GM12864 (cell line): Measurements from ENCODE around the gene PEAK1.

ENCODE experiments used
- DNase-seq: peaks from one replicate; pipeline ENCODE4 v3.0.0-alpha.2; 2011; ENCODE audit warnings: low read depth
- H3K4me3 ChIP-seq: 2 replicates; pipeline ENCODE4 v1.5.1; 2011; ENCODE audit warnings: mild to moderate bottlenecking, low read depth, low read length, control low read depth
- TF ChIP-seq, protein P1 (sequence below): IDR thresholded peaks from 2 replicates; pipeline ENCODE4 v1.5.1; 2011; ENCODE audit warnings: low read depth, mild to moderate bottlenecking, moderate library complexity, low read length, control low read depth, inconsistent platforms; ENCODE audit errors: missing control alignments

The PEAK1 gene

DNA sequence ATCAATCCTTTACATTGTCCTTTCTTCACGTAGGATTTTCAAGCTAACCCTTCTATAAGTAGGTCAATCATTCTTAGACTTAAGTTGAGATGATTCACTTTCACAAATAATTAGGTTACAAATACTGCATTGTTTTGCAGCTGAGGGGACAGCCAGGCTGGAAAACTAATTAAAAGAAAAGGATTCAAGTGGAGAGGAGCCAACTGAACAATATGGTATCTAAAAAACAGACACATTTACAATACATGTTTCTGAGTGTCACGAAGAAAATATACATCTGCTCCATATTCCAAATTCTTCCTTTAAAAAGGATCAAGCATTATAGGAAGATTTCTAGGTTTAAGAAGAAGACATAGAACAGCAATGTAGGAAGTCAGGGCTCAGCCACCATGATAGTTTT lies 70.2 kb downstream of the PEAK1 start:
- no peak for DNase-seq
- no peak overlapping the region for H3K4me3 ChIP-seq
- TF ChIP-seq, protein P1, sequence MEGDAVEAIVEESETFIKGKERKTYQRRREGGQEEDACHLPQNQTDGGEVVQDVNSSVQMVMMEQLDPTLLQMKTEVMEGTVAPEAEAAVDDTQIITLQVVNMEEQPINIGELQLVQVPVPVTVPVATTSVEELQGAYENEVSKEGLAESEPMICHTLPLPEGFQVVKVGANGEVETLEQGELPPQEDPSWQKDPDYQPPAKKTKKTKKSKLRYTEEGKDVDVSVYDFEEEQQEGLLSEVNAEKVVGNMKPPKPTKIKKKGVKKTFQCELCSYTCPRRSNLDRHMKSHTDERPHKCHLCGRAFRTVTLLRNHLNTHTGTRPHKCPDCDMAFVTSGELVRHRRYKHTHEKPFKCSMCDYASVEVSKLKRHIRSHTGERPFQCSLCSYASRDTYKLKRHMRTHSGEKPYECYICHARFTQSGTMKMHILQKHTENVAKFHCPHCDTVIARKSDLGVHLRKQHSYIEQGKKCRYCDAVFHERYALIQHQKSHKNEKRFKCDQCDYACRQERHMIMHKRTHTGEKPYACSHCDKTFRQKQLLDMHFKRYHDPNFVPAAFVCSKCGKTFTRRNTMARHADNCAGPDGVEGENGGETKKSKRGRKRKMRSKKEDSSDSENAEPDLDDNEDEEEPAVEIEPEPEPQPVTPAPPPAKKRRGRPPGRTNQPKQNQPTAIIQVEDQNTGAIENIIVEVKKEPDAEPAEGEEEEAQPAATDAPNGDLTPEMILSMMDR, result no peak

DNA sequence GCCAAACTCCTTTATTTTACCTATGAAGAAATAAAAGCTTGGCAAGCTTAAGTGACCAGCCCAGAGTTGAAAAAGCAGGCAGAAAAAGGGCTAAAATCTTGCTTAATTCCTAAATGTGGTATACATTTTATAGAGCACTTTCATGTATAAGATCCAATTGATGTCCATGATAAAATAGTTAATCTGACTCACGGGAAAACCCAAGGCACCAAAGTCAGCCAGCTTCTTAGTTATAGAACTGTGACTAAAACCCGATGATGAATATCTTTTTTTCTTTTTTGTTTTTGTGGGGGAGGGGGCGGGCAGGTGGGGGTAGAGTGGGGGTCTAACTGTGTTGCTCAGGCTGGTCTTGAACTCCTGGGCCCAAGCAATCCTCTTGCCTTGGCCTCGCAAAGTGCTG lies 71.4 kb downstream of the PEAK1 start:
- H3K4me3 ChIP-seq, result no peak overlapping the region
- no peak for DNase-seq
- TF ChIP-seq, protein P1, result no peak

DNA sequence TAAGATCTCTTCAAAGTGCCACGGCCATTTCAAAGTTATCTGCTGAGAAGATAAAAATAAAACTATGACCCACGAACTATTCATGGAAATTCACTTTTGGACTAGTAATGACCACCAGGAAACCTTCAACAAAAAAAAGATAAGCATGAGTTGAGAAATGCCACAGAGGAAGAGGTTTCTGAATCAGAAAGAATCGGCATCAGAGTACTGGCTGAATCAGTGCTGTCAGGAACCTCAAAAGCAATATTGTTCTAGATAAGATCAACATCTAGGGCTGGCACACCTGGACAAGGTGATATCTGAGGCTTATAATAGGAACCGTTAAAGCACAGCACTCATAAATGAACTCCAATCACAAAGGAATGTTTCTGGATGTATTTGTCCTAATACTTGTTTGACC lies 72.7 kb downstream of the PEAK1 start:
- no peak overlapping the region for H3K4me3 ChIP-seq
- TF ChIP-seq, protein P1, result no peak
- DNase-seq, result no peak

DNA sequence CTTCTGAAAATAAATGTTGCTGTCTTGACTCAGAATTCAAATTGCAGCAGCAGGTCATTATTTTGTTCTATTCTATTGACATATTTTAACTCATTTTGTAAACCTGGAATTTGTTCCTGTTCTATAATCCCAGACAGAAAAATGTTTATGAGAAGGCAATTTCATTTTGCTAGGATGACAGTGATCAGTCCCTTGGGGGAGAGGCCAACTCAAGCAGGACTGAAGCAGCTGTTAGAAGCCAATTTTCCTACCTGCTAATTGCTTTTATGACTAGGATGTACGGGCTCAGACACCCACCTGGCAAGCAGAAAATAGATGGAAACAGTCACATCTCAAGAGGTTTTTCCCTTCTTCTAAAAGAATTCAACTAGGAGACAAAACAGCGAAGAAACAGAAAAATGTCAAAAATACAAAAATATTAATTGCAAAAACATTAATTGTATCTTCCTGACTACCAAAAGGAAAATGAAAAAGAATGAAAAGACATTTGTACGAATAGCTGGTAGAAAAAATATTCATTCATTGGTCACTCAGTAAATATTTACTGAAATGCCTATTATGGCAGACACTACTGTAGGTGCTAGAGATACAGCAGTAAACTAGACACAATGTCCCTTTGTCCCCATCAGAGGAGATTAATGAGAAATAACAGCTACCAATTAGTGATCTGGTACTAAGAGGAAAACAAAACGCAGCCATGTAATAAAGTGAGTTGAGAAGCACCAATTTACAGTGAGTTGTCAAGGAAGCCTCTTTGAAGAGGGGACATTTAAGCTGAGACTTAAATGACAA lies 73.5 kb downstream of the PEAK1 start:
- TF ChIP-seq, protein P1, result no peak
- DNase-seq, result no peak
- H3K4me3 ChIP-seq, result no peak overlapping the region

DNA sequence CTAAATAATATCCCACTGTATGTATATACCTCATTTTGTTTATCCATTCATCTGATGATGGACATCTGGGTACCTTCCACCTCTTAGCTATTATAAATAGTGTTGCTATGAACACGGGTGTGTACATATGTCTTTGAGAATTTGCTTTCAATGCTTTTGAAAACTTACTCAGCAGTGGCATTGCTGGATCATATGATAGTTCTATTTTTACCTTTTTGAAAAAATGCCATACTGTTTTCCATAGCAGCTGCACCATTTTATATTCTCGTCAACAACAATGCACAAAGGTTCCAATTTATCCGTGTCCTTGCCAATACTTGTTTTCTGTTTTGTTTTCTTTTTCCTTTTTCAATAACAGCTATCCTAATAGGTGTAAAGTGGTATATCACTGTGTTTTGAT lies 77.1 kb downstream of the PEAK1 start:
- TF ChIP-seq, protein P1, result no peak
- no peak overlapping the region for H3K4me3 ChIP-seq
- DNase-seq, result no peak

DNA sequence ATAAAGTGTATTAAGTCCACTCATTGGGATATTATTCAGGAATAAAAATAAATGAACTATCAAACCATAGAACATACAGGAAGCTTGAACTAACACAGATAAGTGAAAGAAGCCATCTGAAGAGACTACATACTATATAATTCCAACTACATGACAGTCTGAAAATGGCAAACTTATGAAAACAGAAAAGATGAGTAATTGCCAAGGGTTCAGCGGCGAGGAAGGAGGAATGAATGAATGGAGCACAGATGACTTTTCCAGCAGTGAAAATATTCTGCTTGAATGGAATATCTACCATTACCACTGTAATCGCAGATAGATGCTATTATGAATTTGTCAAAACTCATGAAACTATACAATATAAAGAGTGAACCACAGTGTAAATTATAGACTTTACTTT lies 79.7 kb downstream of the PEAK1 start:
- DNase-seq, result no peak
- H3K4me3 ChIP-seq, result no peak overlapping the region
- TF ChIP-seq, protein P1, result no peak

DNA sequence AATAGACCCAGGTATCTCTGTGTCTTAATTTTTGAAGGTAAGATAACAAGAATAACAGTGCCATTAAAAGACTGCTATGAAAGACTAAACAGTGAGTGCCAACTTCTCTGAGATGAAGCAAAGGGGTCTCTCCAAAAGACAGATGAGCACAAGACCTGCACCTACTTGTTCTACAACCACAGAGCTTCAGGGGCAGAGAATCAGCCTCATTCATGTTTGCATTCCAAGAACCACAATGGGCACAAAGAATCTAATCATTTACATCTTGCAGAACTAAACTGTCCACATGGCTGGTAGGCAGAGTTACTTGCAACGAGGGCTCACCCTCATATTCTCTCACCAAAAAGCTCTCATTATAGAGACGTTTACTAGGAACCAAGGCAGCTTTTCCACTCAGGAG lies 83.9 kb downstream of the PEAK1 start:
- no peak overlapping the region for H3K4me3 ChIP-seq
- DNase-seq, result no peak
- TF ChIP-seq, protein P1, result no peak
